K562 (cell line): Measurements from ENCODE around the gene KAZN.

Experiments used
- CTCF ChIP-seq, 3 experiments: IDR thresholded peaks in 2 of 3; conservative IDR thresholded peaks in 1 of 3; 2 replicates each; pipeline ENCODE4 v1.5.1; 2011 to 2012; ENCODE audit warnings: low read length in 3 of 3, mild to moderate bottlenecking in 3 of 3, control low read depth in 2 of 3, improper control_type of control experiment in 1 of 3, inconsistent platforms in 1 of 3, low read depth in 1 of 3, mixed read lengths in 1 of 3, moderate library complexity in 1 of 3; ENCODE audit not compliant: insufficient read depth in 2 of 3
- FOXJ3 ChIP-seq: sonication (generic); formaldehyde crosslinking; IDR thresholded peaks from 2 replicates; pipeline ENCODE4 v1.4.0; 2020; ENCODE audit warnings: mild to moderate bottlenecking, missing genetic modification reagents
- HNRNPL ChIP-seq: fragments of 200-400 bp; formaldehyde crosslinking; IDR thresholded peaks from 2 replicates; pipeline ENCODE4 v1.6.1; 2017; ENCODE audit warnings: low read depth, mild to moderate bottlenecking, low read length

GRCh38 chr1:14974361-14974760, 375.9 kb downstream of the KAZN start:
- TF ChIP-seq HNRNPL (no peak), FOXJ3 (CRISPR knock-in tag) (no peak), CTCF (IDR thresholded peaks at IDR 0.05 in 2 of 3, conservative IDR thresholded peaks at IDR 0.05 in 1 of 3; ENCODE audit: insufficient read depth in 2 of 3, low read depth in 1 of 3, low read length in 3 of 3) (no peak)
